Calu3 (cell line): ENCODE data around the gene GPR15LG. TPM values are rescaled to one million over a fixed set of nuclear protein-coding genes. Genes with fewer than 3 reads are reported as not detected.

ENCODE experiments used
- BruUV-seq: library from RNA; stranded (reverse); fragments of 400-500 nt; replicated peaks from 2 replicates; lab custom pipeline; 2021; lab: Mats Ljungman, UMichigan
- CTCF ChIA-PET: fragments of 300-600 bp; sonication (Branson Sonifier 250); formaldehyde crosslinking; loops from one replicate; lab custom pipeline; 2022; ENCODE audit warnings: antibody characterized with exemption; lab: Charles Lee
- DNase-seq: peaks from one replicate; pipeline ENCODE4 v3.0.0; 2022
- H3K27ac Mint-ChIP-seq: one replicate; pipeline ENCODE4 v1.8.0; 2022; ENCODE audit warnings: mixed read lengths; ENCODE audit not compliant: unreplicated experiment
- H3K27me3 Mint-ChIP-seq: one replicate; pipeline ENCODE4 v1.8.0; 2022; ENCODE audit warnings: mixed read lengths; ENCODE audit not compliant: unreplicated experiment
- H3K36me3 Mint-ChIP-seq: one replicate; pipeline ENCODE4 v1.8.0; 2022; ENCODE audit warnings: mild to moderate bottlenecking, moderate library complexity, mixed read lengths; ENCODE audit not compliant: insufficient read depth, unreplicated experiment
- H3K4me1 Mint-ChIP-seq: one replicate; pipeline ENCODE4 v1.8.0; 2022; ENCODE audit warnings: mild to moderate bottlenecking, low read depth, mixed read lengths; ENCODE audit not compliant: unreplicated experiment
- H3K4me3 Mint-ChIP-seq: one replicate; pipeline ENCODE4 v1.8.0; 2022; ENCODE audit warnings: mild to moderate bottlenecking, low read depth, moderate library complexity, mixed read lengths; ENCODE audit not compliant: unreplicated experiment
- H3K9me3 Mint-ChIP-seq: one replicate; pipeline ENCODE4 v1.8.0; 2022; ENCODE audit warnings: low read depth, mixed read lengths; ENCODE audit not compliant: unreplicated experiment
- CTCF ChIP-seq: fragments of 200-600 bp; IDR thresholded peaks from one replicate; pipeline ENCODE4 v1.8.0; 2022; ENCODE audit warnings: antibody characterized with exemption; ENCODE audit not compliant: unreplicated experiment
- intact Hi-C: fragments of 100-400 bp; cut with micrococcal nuclease; formaldehyde crosslinking; loops from one replicate; pipeline ENCODE4 v1.10.0; 2022; ENCODE audit not compliant: unreplicated experiment
- total RNA-seq: library from RNA; stranded (reverse); gene quantifications from 2 replicates; pipeline ENCODE4 v1.2.3, GENCODE V29; 2022

GPR15LG gene
- total RNA-seq, 1 experiment from 2014 or later, result not detected

GRCh38 chr10:84233940-84234339 lies 60.3 kb downstream of the GPR15LG start:
- CTCF ChIA-PET, result no interaction called here
- intact Hi-C loops, result no loop called here
- H3K27me3 Mint-ChIP-seq, result peaks cover 35% of the 10 kb centered on the region
- no peak overlapping the region for H3K27ac Mint-ChIP-seq
- no TSS peak for BruUV-seq
- no peak overlapping the region for H3K4me3 Mint-ChIP-seq
- H3K36me3 Mint-ChIP-seq, result no peaks in the 10 kb centered on the region
- no peak for DNase-seq
- TF ChIP-seq CTCF, result no peak
- no peaks in the 10 kb centered on the region for H3K9me3 Mint-ChIP-seq
- H3K4me1 Mint-ChIP-seq, result no peaks in the 10 kb centered on the region

GRCh38 chr10:84234479-84234878 lies 60.9 kb downstream of the GPR15LG start:
- no peak for TF ChIP-seq CTCF
- no peaks in the 10 kb centered on the region for H3K4me1 Mint-ChIP-seq
- H3K27me3 Mint-ChIP-seq, result peaks cover 35% of the 10 kb centered on the region
- intact Hi-C loops, result no loop called here
- BruUV-seq, result no TSS peak
- CTCF ChIA-PET, result no interaction called here
- H3K27ac Mint-ChIP-seq, result no peak overlapping the region
- H3K36me3 Mint-ChIP-seq, result no peaks in the 10 kb centered on the region
- no peak for DNase-seq
- no peaks in the 10 kb centered on the region for H3K9me3 Mint-ChIP-seq
- H3K4me3 Mint-ChIP-seq, result no peak overlapping the region

Other genes with a start within 250 kb of the GPR15LG start
- gene GHITM, start 34.3 kb upstream of the GPR15LG start, total RNA-seq, result 103 and 107 TPM in 2 replicates
- not detected in 2 replicates for gene CDHR1, start 20.7 kb downstream of the GPR15LG start, total RNA-seq
- gene LRIT2, start 51.7 kb downstream of the GPR15LG start, total RNA-seq, result not detected in 2 replicates
- not detected in 2 replicates for gene LRIT1, start 67.7 kb downstream of the GPR15LG start, total RNA-seq
- gene RGR, start 71.3 kb downstream of the GPR15LG start, total RNA-seq, result not detected in 2 replicates
- 20.6 and 27.8 TPM in 2 replicates for gene CCSER2, start 154.8 kb downstream of the GPR15LG start, total RNA-seq